GM21360 (cell line): ENCODE data around the gene ENKD1.

Experiments used
- ATAC-seq: cut with Tn5 transposase; IDR thresholded peaks from one replicate; pipeline ENCODE4 v1.9.1; 2021; ENCODE audit warnings: mild to moderate bottlenecking, moderate library complexity; ENCODE audit not compliant: unreplicated experiment

ENKD1 gene

GRCh38 chr16:67679935-67680897 is 13.7 kb upstream of the ENKD1 start:
- no peak for ATAC-seq

DNA sequence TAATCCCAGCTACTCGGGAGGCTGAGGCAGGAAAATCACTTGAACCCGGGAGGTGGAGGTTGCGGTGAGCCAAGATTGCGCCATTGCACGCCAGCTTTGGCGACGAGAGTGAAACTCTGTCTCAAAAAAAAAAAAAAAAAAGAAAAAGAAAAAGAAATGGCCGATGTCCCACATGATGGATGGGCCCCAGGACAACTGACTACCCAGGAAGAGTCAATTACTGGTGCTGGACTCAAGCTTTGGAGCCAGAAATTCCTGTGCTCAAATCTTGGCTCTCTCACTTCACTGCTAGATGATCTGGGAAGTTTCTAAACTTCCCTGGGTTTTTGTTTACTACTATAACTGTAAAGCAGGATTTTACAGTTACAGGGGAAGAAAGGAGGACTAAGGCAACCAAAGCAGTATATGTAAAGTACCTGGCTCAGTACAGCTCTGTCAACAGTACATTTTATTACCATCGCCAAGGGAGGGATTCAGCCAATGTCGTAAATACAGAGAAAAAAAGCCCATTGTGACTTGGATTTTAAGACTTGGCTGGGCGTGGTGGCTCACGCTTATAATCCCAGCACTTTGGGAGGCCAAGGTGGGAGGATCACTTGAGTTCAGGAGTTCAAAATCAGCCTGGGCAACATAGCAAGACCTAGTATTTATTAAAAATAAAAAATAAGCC is 11.9 kb upstream of the ENKD1 start:
- no peak for ATAC-seq

DNA sequence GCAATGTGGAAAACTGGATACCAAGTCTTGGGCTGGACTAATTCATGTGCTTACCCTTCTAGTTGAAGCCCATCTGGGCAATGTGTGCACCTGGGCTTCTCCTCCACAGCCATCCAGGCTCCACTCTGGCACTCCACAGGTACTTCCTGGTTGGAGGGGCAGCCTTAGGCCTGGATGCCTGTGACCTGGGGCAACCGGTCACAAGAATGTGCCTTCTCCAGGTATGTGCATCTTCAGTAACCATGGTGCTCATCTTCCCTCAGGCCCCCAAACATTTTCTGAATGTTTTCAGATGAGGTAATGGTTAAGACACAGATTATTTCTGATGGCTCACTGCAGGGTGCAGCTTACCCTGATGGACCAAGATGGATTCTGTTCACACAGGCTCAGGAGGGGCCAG is 11.2 kb upstream of the ENKD1 start:
- no peak for ATAC-seq

DNA sequence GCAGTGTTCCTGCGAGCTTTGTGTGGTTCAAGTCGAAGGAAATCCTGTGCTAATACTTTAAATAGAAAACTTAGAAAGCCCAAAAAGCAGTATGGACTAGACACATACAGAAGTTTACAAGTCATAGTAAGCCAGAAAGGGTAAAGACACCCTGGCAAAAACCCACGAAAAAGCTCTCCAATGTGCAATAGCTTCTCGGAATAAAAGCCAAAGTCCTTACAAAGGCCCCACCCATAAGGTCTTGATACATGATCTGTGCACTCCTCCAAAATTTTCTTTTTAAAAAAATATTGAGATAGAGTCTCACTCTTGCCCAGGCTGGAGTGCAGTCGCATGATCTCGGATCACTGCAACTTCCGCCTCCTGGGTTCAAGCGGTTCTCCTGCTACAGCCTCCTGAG is 10.4 kb upstream of the ENKD1 start:
- no peak for ATAC-seq

- ATAC-seq: no peak
Measured at GRCh38 chr16:67676516-67676915, 10.0 kb upstream of the ENKD1 start.

GRCh38 chr16:67675999-67676398 is 9.4 kb upstream of the ENKD1 start:
- no peak for ATAC-seq

DNA sequence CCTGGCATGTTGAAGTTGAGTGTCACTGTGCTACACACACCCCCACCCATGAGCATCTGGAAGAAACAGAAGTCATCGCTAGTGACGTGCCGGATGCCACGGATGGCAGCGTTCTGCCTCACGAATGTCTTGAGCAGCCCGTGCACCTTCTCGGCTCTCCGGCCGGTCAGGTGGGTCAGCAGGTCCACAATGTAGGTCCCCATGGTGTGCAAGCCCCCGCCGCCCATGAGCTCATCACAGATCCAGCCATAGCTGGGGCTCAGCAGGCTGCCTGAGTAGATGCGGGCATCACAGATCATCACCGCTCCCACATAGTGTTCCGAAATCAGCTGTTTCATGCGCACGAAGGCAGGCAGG is 9.0 kb upstream of the ENKD1 start:
- no peak for ATAC-seq

GRCh38 chr16:67674851-67675578 is 8.5 kb upstream of the ENKD1 start:
- ATAC-seq: no peak

GRCh38 chr16:67673712-67674580 is 7.4 kb upstream of the ENKD1 start:
- ATAC-seq: no peak

DNA sequence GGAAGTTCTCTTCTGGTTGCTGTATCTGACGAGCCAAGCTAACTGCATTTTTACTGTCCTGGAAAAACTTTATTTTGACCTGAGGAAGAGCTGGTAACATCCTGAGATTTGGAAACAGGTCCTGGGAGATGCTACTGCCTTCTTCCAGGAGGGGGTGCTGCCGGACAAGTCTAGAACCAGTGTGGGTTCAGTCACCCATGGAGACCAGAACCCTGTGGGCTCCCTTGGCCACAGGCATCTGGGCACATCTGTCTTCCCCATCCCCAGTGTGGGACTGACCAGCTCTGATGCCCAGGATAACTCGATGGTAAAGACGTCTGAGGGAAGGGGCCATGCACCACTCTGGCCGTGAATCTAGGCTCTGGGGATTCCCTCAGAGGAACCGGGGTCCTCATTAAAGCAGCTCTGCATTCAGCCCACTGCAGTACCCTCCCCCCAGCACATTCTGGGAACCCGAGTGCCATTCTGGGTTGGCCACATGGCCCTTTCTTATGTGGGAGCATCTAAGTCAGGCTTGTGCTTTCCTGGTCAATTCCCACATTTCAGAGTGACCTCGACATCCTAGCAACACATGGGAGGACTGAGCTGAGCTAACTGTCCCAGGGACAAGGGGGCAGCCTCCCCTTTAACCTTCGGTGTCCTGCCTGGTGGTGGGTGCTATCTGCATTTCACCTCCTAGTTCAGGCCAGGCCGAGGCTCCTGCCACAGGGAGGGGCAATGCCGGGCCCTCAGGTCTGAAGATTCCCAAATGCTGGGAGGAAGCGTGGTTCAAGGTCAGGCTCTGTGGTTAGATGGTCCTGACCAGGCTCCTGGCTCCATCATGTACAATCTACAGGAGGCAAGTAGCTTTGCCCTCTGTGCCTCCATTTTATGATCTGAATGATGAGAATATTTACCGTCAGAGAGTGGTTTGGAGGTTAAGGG is 6.5 kb upstream of the ENKD1 start:
- no peak for ATAC-seq

- no peak for ATAC-seq
Measured at GRCh38 chr16:67672306-67672705, 5.8 kb upstream of the ENKD1 start.

GRCh38 chr16:67669499-67670101 is 3.0 kb upstream of the ENKD1 start:
- ATAC-seq: no peak

GRCh38 chr16:67668495-67669157 is 2.1 kb upstream of the ENKD1 start:
- no peak for ATAC-seq

GRCh38 chr16:67667817-67668494 is 1.4 kb upstream of the ENKD1 start:
- ATAC-seq: peak; percentile 58

DNA sequence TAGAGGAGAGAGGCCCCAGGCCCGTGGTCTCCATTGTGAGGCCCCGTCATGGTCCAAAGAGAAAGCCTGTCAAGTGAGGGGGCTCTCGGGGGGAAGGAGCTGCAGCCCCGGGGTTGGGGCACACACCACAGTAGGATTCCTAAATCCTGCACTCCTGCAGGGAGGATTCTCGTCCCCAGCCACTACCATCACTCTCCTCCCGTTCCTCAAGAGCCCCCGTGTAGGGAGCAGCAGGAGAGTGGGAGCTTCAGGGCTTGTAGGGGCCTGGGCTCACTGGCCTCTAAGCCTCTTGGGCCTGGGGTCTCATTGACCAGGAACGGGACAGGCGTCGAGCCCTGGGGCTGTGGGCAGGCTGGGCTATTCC is 885 bp upstream of the ENKD1 start:
- ATAC-seq: no peak

DNA sequence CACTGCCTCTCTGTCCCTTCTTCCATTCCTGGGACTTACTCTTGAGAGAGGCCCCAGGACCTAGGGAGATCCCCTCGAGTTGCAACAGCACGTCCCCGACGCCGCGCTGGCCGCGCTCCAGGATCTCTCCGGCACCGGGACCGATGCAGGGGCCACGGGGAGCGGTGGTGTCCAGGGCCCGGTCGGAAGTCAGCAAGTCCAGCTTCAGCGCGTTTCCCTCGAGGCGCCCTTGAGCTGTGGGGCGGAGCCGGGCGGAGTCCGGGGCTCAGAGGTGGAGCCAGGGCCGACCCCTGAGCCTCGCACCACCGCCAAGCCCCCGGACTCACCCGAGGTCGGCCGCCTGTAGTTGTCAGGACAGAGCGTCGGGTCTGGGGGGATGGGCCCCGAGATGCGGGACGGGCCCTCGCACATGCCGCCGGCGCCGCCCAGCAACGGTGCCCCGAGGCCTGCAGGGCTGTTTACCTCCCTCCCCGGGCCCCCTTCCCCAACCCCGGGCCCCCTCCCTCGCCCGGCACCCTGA is 458 bp downstream of the ENKD1 start:
- peak; percentile 8 for ATAC-seq

GRCh38 chr16:67665598-67665997 is 952 bp downstream of the ENKD1 start:
- no peak for ATAC-seq

GRCh38 chr16:67664871-67665270 is 1.7 kb downstream of the ENKD1 start:
- ATAC-seq: no peak
